ENCODE results near the gene IFRD1.

- TF ChIP-seq CTCF (conservative IDR thresholded peaks at IDR 0.05; ENCODE audit: low read length) (no peak), EZH2phosphoT487 (IDR thresholded peaks at IDR 0.05; ENCODE audit: borderline replicate concordance) (no peak)
Observed at GRCh38 chr7:112448381-112448780, 1.9 kb upstream of the IFRD1 start.

Data from Loucy (cell line).